SK-N-SH (cell line): ENCODE measurements around the gene GLS. TPM values are rescaled to one million over a fixed set of nuclear protein-coding genes. Genes with fewer than 3 reads are reported as not detected.
A peak's percentile ranks its signal among the peaks of the same experiment; 100 is the strongest.

Source experiments
- CTCF ChIA-PET: fragments of 300-600, 350-600 bp; formaldehyde crosslinking; extraction: SDS; loops from one replicate; lab custom pipeline; 2021; lab: Yijun Ruan, JAX
- POLR2A ChIA-PET: fragments of 350-600 bp; sonication (Branson Sonifier 250); formaldehyde crosslinking; extraction: SDS; loops from one replicate; lab custom pipeline; 2020; ENCODE audit warnings: antibody characterized with exemption, inconsistent platforms; lab: Yijun Ruan, JAX
- DNase-seq: peaks from one replicate; pipeline ENCODE4 v3.0.0; 2012
- H2AFZ ChIP-seq: fragments of 200-600 bp; sonication (generic); 2 replicates; pipeline ENCODE4 v1.8.1; 2016; ENCODE audit warnings: antibody characterized with exemption, mild to moderate bottlenecking, low read depth
- H3F3A ChIP-seq: fragments of 200-600 bp; sonication (generic); replicated peaks from 2 replicates; pipeline ENCODE3; 2016; ENCODE audit warnings: antibody characterized with exemption, mild to moderate bottlenecking; ENCODE audit not compliant: insufficient read depth
- H3K27ac ChIP-seq, 2 experiments: fragments of 200-500 bp in 1 of 2; fragments of 200-600 bp in 1 of 2; sonication (Bioruptor generic) in 1 of 2; sonication (generic), shearing (Covaris generic) in 1 of 2; 2 replicates each; pipeline versions ENCODE4 v1.5.1 to v1.6.1; 2014 to 2016; ENCODE audit warnings: low read depth in 2 of 2, inconsistent platforms in 1 of 2, low read length in 1 of 2, mild to moderate bottlenecking in 1 of 2, mixed read lengths in 1 of 2
- H3K27me3 ChIP-seq: fragments of 200-600 bp; sonication (generic), shearing (Covaris generic); 2 replicates; pipeline ENCODE4 v1.6.1; 2016; ENCODE audit warnings: mixed run types; ENCODE audit not compliant: insufficient read depth
- H3K36me3 ChIP-seq, 2 experiments: fragments of 200-500 bp in 1 of 2; fragments of 200-600 bp in 1 of 2; sonication (Bioruptor generic) in 1 of 2; sonication (generic) in 1 of 2; replicated peaks in 1 of 2; 2 replicates each; pipeline versions ENCODE3 to v1.5.1; 2014 to 2016; ENCODE audit warnings: low read length in 1 of 2, mild to moderate bottlenecking in 1 of 2; ENCODE audit not compliant: insufficient read depth in 2 of 2, control insufficient read depth in 1 of 2
- H3K4me1 ChIP-seq, 2 experiments: fragments of 200-500 bp in 1 of 2; fragments of 200-600 bp in 1 of 2; sonication (Bioruptor generic) in 1 of 2; sonication (generic), shearing (Covaris generic) in 1 of 2; 2 replicates each; pipeline versions ENCODE4 v1.5.1 to v1.6.1; 2014 to 2016; ENCODE audit warnings: low read depth in 1 of 2, low read length in 1 of 2, mixed run types in 1 of 2; ENCODE audit not compliant: insufficient read depth in 2 of 2, control insufficient read depth in 1 of 2
- H3K4me2 ChIP-seq: fragments of 200-600 bp; sonication (generic), shearing (Covaris generic); 2 replicates; pipeline ENCODE4 v1.6.1; 2017; ENCODE audit warnings: mixed run types
- H3K4me3 ChIP-seq, 2 experiments: fragments of 200-500 bp in 1 of 2; fragments of 200-600 bp in 1 of 2; sonication (Bioruptor generic) in 1 of 2; sonication (generic), shearing (Covaris generic) in 1 of 2; 2 replicates each; pipeline versions ENCODE4 v1.5.1 to v1.8.1; 2014 to 2016; ENCODE audit warnings: low read depth in 2 of 2, inconsistent platforms in 1 of 2, low read length in 1 of 2, mild to moderate bottlenecking in 1 of 2, mixed read lengths in 1 of 2, moderate library complexity in 1 of 2
- H3K79me2 ChIP-seq: fragments of 200-600 bp; sonication (generic); 2 replicates; pipeline ENCODE4 v1.8.1; 2017; ENCODE audit warnings: mild to moderate bottlenecking; ENCODE audit not compliant: insufficient read depth
- H3K9ac ChIP-seq: fragments of 200-600 bp; sonication (generic); 2 replicates; pipeline ENCODE4 v1.6.1; 2017; ENCODE audit warnings: mixed run types
- H3K9me2 ChIP-seq: fragments of 200-600 bp; sonication (generic); 2 replicates; pipeline ENCODE4 v1.6.1; 2017; ENCODE audit warnings: mixed run types
- H3K9me3 ChIP-seq: fragments of 200-600 bp; sonication (generic); 2 replicates; pipeline ENCODE4 v1.6.1; 2017; ENCODE audit warnings: mixed run types, mild to moderate bottlenecking, moderate library complexity
- H4K20me1 ChIP-seq: fragments of 200-600 bp; sonication (generic); 2 replicates; pipeline ENCODE4 v1.6.1; 2017; ENCODE audit warnings: mild to moderate bottlenecking, mixed run types; ENCODE audit not compliant: insufficient read depth
- CHD2 ChIP-seq: fragments of 150-350 bp; IDR thresholded peaks from 2 replicates; pipeline ENCODE4 v1.6.1; 2018; ENCODE audit warnings: low read length; ENCODE audit not compliant: partially characterized antibody
- ELF1 ChIP-seq: IDR thresholded peaks from 2 replicates; pipeline ENCODE4 v1.4.0; 2012
- EP300 ChIP-seq, 2 experiments: IDR thresholded peaks; 2 replicates each; pipeline versions ENCODE4 v1.4.0 to v1.6.1; 2012; ENCODE audit warnings: borderline replicate concordance in 1 of 2, low read depth in 1 of 2, low read length in 1 of 2
- EZH2phosphoT487 ChIP-seq: fragments of 200-600 bp; sonication (generic); IDR thresholded peaks from 2 replicates; pipeline ENCODE4 v1.6.1; 2017; ENCODE audit warnings: low read depth, mixed run types, mild to moderate bottlenecking, antibody characterized with exemption, moderate library complexity, borderline replicate concordance
- FOSL2 ChIP-seq: IDR thresholded peaks from 2 replicates; pipeline ENCODE4 v1.4.0; 2012; ENCODE audit warnings: low read depth, mild to moderate bottlenecking, moderate library complexity, borderline replicate concordance
- FOXJ3 ChIP-seq: sonication (generic); formaldehyde crosslinking; IDR thresholded peaks from 2 replicates; pipeline ENCODE4 v1.5.1; 2020; ENCODE audit warnings: mild to moderate bottlenecking, missing genetic modification reagents
- FOXM1 ChIP-seq: IDR thresholded peaks from 2 replicates; pipeline ENCODE4 v1.4.0; 2012; ENCODE audit warnings: low read depth, mild to moderate bottlenecking
- GATA2 ChIP-seq: sonication (generic); formaldehyde crosslinking; IDR thresholded peaks from 2 replicates; pipeline ENCODE4 v1.5.0; 2020; ENCODE audit warnings: mild to moderate bottlenecking, missing genetic modification reagents
- NRF1 ChIP-seq: IDR thresholded peaks from 2 replicates; pipeline ENCODE4 v1.6.1; 2012; ENCODE audit warnings: low read depth, mild to moderate bottlenecking, low read length
- PBX3 ChIP-seq: IDR thresholded peaks from 2 replicates; pipeline ENCODE4; 2012
- POLR2AphosphoS5 ChIP-seq: IDR thresholded peaks from 2 replicates; pipeline ENCODE4 v1.6.1; 2012; ENCODE audit warnings: low read depth, low read length
- RXRA ChIP-seq: IDR thresholded peaks from 2 replicates; pipeline ENCODE4 v1.4.0; 2012; ENCODE audit warnings: low read depth, mild to moderate bottlenecking, borderline replicate concordance
- SMC3 ChIP-seq: IDR thresholded peaks from 2 replicates; pipeline ENCODE4 v1.6.1; 2012; ENCODE audit warnings: low read depth, low read length, improper control_type of control experiment
- TEAD4 ChIP-seq: IDR thresholded peaks from 2 replicates; pipeline ENCODE4 v1.4.0; 2012; ENCODE audit warnings: mild to moderate bottlenecking, borderline replicate concordance; ENCODE audit not compliant: insufficient read depth
- WGBS: methylation state at CpG from one replicate; pipeline ENCODE4 v1.1.6; 2017; ENCODE audit warnings: low lambda C conversion rate; 5-methylcytosine and 5-hydroxymethylcytosine counted together
- polyA plus RNA-seq, 3 experiments: library from polyadenylated mRNA; depleted of rRNA; stranded (reverse); fragments of >200 nt; gene quantifications; 2 replicates each; pipeline ENCODE4 v1.2.3, GENCODE V29; 2012
- TF ChIP-seq, protein P1 (sequence below): IDR thresholded peaks from 2 replicates; pipeline ENCODE4 v1.4.0; 2012; ENCODE audit warnings: low read depth, borderline replicate concordance
- TF ChIP-seq, protein P2 (sequence below): fragments of 200-600 bp; sonication (generic); IDR thresholded peaks from 2 replicates; pipeline ENCODE4 v1.6.1; 2017; ENCODE audit warnings: antibody characterized with exemption, mild to moderate bottlenecking, moderate library complexity

The GLS gene
- polyA plus RNA-seq, 1 of the 3 experiments (the other 2 are of a cell fraction) = 37.2 TPM

- DNase-seq = no peak
- Histone ChIP-seq H3K4me1 (peaks cover 2 to 45% of the 10 kb centered on the region in 2 experiments), H3K4me2 (no peak overlapping the region), H3F3A (peaks cover 43% of the 10 kb centered on the region), H3K27ac (peak overlapping the region in 1 of 2 experiments; percentile 50; a peak in 1 of 4 replicates), H3K9me3 (no peaks in the 10 kb centered on the region), H4K20me1 (no peaks in the 10 kb centered on the region; the same call in 1 of the 2 replicates), H3K9me2 (no peaks in the 10 kb centered on the region), H3K9ac (no peak overlapping the region), H3K27me3 (no peaks in the 10 kb centered on the region), H3K36me3 (no peaks in the 10 kb centered on the region), H3K79me2 (no peaks in the 10 kb centered on the region), H3K4me3 (no peak overlapping the region), H2AFZ (no peak overlapping the region)
- CTCF ChIA-PET = interaction anchor here (4.2 kb wide), 1 partner anchor 10 kb away, joined by 28 read pairs; no protein-coding TSS in a partner anchor
- POLR2A ChIA-PET = no interaction called here
- WGBS = 84% methylated on average over 4 of the region's 4 CpGs
- TF ChIP-seq CHD2 = no peak
Measured at GRCh38 chr2:190840569-190841172, 40.0 kb upstream of the GLS start.

- Histone ChIP-seq H3K4me1 (peaks cover 2 to 41% of the 10 kb centered on the region in 2 experiments), H3K36me3 (no peaks in the 10 kb centered on the region), H3F3A (peaks cover 40% of the 10 kb centered on the region), H3K9me3 (no peaks in the 10 kb centered on the region), H3K9me2 (no peaks in the 10 kb centered on the region), H3K4me2 (no peak overlapping the region), H4K20me1 (no peaks in the 10 kb centered on the region; the same call in 1 of the 2 replicates), H3K27ac (peak overlapping the region in 1 of 2 experiments; percentile 16; a peak in 1 of 4 replicates), H3K79me2 (no peaks in the 10 kb centered on the region), H3K4me3 (no peak overlapping the region), H3K27me3 (no peaks in the 10 kb centered on the region), H2AFZ (no peak overlapping the region), H3K9ac (no peak overlapping the region)
- WGBS = 77% methylated on average over 8 of the region's 8 CpGs
- ChIA-PET CTCF (interaction anchor here (4.2 kb wide), 1 partner anchor 9 kb away, joined by 28 read pairs; no protein-coding TSS in a partner anchor), POLR2A (no interaction called here)
- TF ChIP-seq SMC3 (no peak), EZH2phosphoT487 (no peak), RXRA (no peak), TEAD4 (no peak), NRF1 (no peak), FOXM1 (no peak), GATA2 (no peak), FOXJ3 (CRISPR knock-in tag) (no peak), ELF1 (no peak), EP300 (IDR thresholded peaks at IDR 0.05; ENCODE audit: borderline replicate concordance in 1 of 2, low read depth in 1 of 2, low read length in 1 of 2) (no peak), POLR2AphosphoS5 (no peak), PBX3 (peak; percentile 55), FOSL2 (peak; percentile 21; the same call in 1 of the 2 replicates)
- TF ChIP-seq, protein P1, sequence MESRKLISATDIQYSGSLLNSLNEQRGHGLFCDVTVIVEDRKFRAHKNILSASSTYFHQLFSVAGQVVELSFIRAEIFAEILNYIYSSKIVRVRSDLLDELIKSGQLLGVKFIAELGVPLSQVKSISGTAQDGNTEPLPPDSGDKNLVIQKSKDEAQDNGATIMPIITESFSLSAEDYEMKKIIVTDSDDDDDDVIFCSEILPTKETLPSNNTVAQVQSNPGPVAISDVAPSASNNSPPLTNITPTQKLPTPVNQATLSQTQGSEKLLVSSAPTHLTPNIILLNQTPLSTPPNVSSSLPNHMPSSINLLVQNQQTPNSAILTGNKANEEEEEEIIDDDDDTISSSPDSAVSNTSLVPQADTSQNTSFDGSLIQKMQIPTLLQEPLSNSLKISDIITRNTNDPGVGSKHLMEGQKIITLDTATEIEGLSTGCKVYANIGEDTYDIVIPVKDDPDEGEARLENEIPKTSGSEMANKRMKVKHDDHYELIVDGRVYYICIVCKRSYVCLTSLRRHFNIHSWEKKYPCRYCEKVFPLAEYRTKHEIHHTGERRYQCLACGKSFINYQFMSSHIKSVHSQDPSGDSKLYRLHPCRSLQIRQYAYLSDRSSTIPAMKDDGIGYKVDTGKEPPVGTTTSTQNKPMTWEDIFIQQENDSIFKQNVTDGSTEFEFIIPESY = no peak
- TF ChIP-seq, protein P2, sequence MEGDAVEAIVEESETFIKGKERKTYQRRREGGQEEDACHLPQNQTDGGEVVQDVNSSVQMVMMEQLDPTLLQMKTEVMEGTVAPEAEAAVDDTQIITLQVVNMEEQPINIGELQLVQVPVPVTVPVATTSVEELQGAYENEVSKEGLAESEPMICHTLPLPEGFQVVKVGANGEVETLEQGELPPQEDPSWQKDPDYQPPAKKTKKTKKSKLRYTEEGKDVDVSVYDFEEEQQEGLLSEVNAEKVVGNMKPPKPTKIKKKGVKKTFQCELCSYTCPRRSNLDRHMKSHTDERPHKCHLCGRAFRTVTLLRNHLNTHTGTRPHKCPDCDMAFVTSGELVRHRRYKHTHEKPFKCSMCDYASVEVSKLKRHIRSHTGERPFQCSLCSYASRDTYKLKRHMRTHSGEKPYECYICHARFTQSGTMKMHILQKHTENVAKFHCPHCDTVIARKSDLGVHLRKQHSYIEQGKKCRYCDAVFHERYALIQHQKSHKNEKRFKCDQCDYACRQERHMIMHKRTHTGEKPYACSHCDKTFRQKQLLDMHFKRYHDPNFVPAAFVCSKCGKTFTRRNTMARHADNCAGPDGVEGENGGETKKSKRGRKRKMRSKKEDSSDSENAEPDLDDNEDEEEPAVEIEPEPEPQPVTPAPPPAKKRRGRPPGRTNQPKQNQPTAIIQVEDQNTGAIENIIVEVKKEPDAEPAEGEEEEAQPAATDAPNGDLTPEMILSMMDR = no peak
- no peak for DNase-seq
Measured at GRCh38 chr2:190841707-190842505, 38.7 kb upstream of the GLS start.
